PFSK-1 (cell line): ENCODE data around the gene WDR91.

Source experiments
- FOXP2 ChIP-seq: optimal IDR thresholded peaks from 2 replicates; pipeline ENCODE3; 2011; ENCODE audit warnings: borderline replicate concordance, control low read depth, inconsistent platforms; ENCODE audit not compliant: insufficient read depth; ENCODE audit errors: extremely low read length, extremely low read depth
- POLR2AphosphoS5 ChIP-seq: IDR thresholded peaks from 2 replicates; pipeline ENCODE4 v1.6.1; 2012; ENCODE audit warnings: low read depth, mild to moderate bottlenecking, control low read depth, low read length, moderate library complexity
- SIN3A ChIP-seq: IDR thresholded peaks from 2 replicates; pipeline ENCODE4 v1.6.1; 2012; ENCODE audit warnings: mild to moderate bottlenecking, low read length, moderate library complexity, borderline replicate concordance; ENCODE audit not compliant: insufficient read depth
- TAF1 ChIP-seq: IDR thresholded peaks from 2 replicates; pipeline ENCODE4 v1.6.1; 2012; ENCODE audit warnings: low read length, control low read depth, borderline replicate concordance; ENCODE audit not compliant: insufficient read depth
- TF ChIP-seq, protein P1 (sequence below), 2 experiments: IDR thresholded peaks; 2 replicates each; pipeline versions ENCODE4 v1.6.1 to v1.8.0; 2011 to 2012; ENCODE audit warnings: low read depth in 2 of 2, low read length in 2 of 2, control low read depth in 1 of 2, inconsistent platforms in 1 of 2, mild to moderate bottlenecking in 1 of 2, moderate library complexity in 1 of 2; ENCODE audit not compliant: insufficient read depth in 1 of 2

Gene WDR91

DNA sequence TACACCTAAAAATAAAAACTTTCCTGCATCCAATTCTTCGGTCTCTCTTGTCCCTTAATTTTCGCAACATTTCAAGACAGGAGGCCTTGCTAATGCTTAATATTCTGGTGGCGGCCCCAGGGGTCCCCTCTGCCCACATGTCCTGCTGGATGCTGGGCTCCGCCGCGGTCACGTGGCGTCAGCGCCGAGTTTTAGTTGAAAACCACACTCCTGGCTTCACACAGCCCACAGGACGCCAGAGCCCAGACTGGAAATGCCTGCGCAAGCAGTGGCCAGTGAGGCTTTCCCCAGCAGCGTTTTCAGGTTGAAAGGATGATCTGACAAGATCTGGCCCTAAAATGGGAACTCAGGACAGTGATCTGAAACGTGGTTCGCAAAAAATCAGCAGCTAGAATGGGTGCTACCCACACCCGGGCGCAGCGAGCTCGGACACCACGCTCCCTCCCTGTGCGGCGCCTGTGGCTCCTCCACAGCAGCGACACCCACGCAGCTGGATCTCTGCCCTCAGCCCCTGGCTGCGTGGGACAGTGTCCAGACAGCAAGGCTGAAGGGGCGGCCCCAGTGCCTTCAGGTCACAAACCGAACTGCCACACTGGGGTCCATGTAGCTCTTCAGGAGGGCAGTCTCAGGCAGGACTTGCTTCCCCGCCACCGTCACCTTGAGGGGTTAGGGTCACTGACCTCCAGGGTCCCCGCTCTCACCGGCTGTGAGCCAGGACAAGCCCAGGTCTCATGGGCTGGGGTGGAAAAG lies 29.2 kb downstream of the WDR91 start:
- TF ChIP-seq POLR2AphosphoS5 (no peak), TAF1 (no peak)

- TF ChIP-seq TAF1: no peak
- no peak for TF ChIP-seq SIN3A
- TF ChIP-seq FOXP2: no peak
- TF ChIP-seq, protein P1, sequence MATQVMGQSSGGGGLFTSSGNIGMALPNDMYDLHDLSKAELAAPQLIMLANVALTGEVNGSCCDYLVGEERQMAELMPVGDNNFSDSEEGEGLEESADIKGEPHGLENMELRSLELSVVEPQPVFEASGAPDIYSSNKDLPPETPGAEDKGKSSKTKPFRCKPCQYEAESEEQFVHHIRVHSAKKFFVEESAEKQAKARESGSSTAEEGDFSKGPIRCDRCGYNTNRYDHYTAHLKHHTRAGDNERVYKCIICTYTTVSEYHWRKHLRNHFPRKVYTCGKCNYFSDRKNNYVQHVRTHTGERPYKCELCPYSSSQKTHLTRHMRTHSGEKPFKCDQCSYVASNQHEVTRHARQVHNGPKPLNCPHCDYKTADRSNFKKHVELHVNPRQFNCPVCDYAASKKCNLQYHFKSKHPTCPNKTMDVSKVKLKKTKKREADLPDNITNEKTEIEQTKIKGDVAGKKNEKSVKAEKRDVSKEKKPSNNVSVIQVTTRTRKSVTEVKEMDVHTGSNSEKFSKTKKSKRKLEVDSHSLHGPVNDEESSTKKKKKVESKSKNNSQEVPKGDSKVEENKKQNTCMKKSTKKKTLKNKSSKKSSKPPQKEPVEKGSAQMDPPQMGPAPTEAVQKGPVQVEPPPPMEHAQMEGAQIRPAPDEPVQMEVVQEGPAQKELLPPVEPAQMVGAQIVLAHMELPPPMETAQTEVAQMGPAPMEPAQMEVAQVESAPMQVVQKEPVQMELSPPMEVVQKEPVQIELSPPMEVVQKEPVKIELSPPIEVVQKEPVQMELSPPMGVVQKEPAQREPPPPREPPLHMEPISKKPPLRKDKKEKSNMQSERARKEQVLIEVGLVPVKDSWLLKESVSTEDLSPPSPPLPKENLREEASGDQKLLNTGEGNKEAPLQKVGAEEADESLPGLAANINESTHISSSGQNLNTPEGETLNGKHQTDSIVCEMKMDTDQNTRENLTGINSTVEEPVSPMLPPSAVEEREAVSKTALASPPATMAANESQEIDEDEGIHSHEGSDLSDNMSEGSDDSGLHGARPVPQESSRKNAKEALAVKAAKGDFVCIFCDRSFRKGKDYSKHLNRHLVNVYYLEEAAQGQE (IDR thresholded peaks at IDR 0.05; ENCODE audit: insufficient read depth in 1 of 2, low read depth in 2 of 2, low read length in 2 of 2): no peak
- no peak for TF ChIP-seq POLR2AphosphoS5
Observed at GRCh38 chr7:135181261-135181928, 29.9 kb downstream of the WDR91 start.

GRCh38 chr7:135180122-135180521 lies 31.2 kb downstream of the WDR91 start:
- TF ChIP-seq TAF1 (no peak), POLR2AphosphoS5 (no peak)

- TF ChIP-seq, protein P1 (IDR thresholded peaks at IDR 0.05; ENCODE audit: insufficient read depth in 1 of 2, low read depth in 2 of 2, low read length in 2 of 2): no peak
- TF ChIP-seq POLR2AphosphoS5 (no peak), FOXP2 (no peak), TAF1 (no peak), SIN3A (no peak)
Observed at GRCh38 chr7:135179321-135179925, 31.9 kb downstream of the WDR91 start.

- TF ChIP-seq FOXP2: no peak
- TF ChIP-seq, protein P1 (IDR thresholded peaks at IDR 0.05; ENCODE audit: insufficient read depth in 1 of 2, low read depth in 2 of 2, low read length in 2 of 2): no peak
- no peak for TF ChIP-seq TAF1
- TF ChIP-seq SIN3A: no peak
- no peak for TF ChIP-seq POLR2AphosphoS5
Observed at GRCh38 chr7:135178364-135178763, 33.0 kb downstream of the WDR91 start.

- TF ChIP-seq, protein P1 (IDR thresholded peaks at IDR 0.05; ENCODE audit: insufficient read depth in 1 of 2, low read depth in 2 of 2, low read length in 2 of 2): no peak
- TF ChIP-seq POLR2AphosphoS5 (no peak), SIN3A (no peak)
Observed at GRCh38 chr7:135177028-135177696, 34.2 kb downstream of the WDR91 start.
